Transverse colon (tissue), 3 donors: ENCODE results near the gene C5orf22.

Experiments
- POLR2A ChIP-seq: fragments of 450-650 bp; IDR thresholded peaks from one replicate; pipeline ENCODE4 v1.6.1; 2016; ENCODE audit warnings: antibody characterized with exemption, mild to moderate bottlenecking, moderate library complexity
- TF ChIP-seq, protein P1 (sequence below), 5 experiments: fragments of 200-600 bp in 3 of 5; fragments of 450-650 bp in 2 of 5; sonication (generic) in 3 of 5; IDR thresholded peaks; 1 replicate in 2 of 5; 2 replicates in 3 of 5; pipeline ENCODE4 v1.5.1; 2016 to 2017; ENCODE audit warnings: antibody characterized with exemption in 5 of 5, inconsistent platforms in 3 of 5, mild to moderate bottlenecking in 2 of 5, moderate library complexity in 1 of 5

DNA sequence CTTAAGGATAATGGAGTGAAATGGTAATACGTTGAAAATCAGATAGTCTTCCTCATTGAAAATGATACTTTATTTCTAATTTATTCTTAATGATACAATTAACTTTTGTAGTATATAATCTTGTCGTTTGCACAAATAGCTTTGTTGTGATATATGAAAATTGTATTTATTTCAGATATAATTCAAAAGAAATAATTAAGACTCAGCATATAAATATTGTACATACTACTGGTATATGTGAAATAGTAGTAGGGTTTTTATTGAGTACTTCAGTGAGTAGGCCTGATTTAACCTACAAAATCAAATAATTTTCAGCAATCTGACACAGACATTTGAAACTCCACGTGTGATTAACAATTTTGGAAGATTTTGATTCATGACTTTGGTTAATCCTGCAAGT lies 4.8 kb downstream of the C5orf22 start:
- TF ChIP-seq POLR2A, result no peak
- TF ChIP-seq, protein P1, sequence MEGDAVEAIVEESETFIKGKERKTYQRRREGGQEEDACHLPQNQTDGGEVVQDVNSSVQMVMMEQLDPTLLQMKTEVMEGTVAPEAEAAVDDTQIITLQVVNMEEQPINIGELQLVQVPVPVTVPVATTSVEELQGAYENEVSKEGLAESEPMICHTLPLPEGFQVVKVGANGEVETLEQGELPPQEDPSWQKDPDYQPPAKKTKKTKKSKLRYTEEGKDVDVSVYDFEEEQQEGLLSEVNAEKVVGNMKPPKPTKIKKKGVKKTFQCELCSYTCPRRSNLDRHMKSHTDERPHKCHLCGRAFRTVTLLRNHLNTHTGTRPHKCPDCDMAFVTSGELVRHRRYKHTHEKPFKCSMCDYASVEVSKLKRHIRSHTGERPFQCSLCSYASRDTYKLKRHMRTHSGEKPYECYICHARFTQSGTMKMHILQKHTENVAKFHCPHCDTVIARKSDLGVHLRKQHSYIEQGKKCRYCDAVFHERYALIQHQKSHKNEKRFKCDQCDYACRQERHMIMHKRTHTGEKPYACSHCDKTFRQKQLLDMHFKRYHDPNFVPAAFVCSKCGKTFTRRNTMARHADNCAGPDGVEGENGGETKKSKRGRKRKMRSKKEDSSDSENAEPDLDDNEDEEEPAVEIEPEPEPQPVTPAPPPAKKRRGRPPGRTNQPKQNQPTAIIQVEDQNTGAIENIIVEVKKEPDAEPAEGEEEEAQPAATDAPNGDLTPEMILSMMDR (IDR thresholded peaks at IDR 0.05), result no peak
